ENCODE results near the gene KRTAP4-1. TPM values are rescaled to one million over a fixed set of nuclear protein-coding genes. Genes with fewer than 3 reads are reported as not detected.
A peak's percentile ranks its signal among the peaks of the same experiment; 100 is the strongest.

KRTAP4-1 gene
- total and polyA plus RNA-seq, 2 of the 13 experiments (the other 11 are each of a cell fraction or from before 2014, with no cell fraction given) = not detected

- H3K4me1 ChIP-seq (ENCODE audit: insufficient read depth, low read length) = peaks cover 6% of the 10 kb centered on the region; the same call in 1 of the 2 replicates
- H3K36me3 ChIP-seq (replicated peaks in 1 of 2; ENCODE audit: control insufficient read depth in 1 of 2, insufficient read depth in 2 of 2, low read length in 2 of 2) = no peaks in the 10 kb centered on the region
- in situ Hi-C loops (cut with HindIII; ENCODE audit: extremely low pct_ligation_motif_present, low pct_unique_long_range_greater_than_20kb) (no loop called here), intact Hi-C loops (cut with micrococcal nuclease; ENCODE audit: unreplicated experiment) (no loop called here)
- H3K9me3 ChIP-seq (ENCODE audit: low read length) = 0 out of 2 replicates have a peak, but pooled peaks cover 5% of the 10 kb centered on the region
- no peak overlapping the region for H2AFZ ChIP-seq (ENCODE audit: low read length)
- ChIA-PET CTCF (ENCODE audit: low intra/inter-chr PET ratio, low total read pairs) (no interaction called here), POLR2A (no interaction called here)
- ATAC-seq (no peak), FAIRE-seq (no peak), DNase-seq (ENCODE audit: low spot score) (no peak)
- no peak overlapping the region for H3K9ac ChIP-seq (ENCODE audit: insufficient read depth, low read depth, low read length)
- no peak overlapping the region for H3K27ac ChIP-seq (ENCODE audit: extremely low read length, insufficient read depth, low read length)
- BruUV-seq (replicated peaks) = no TSS peak
- peaks cover 0 to 33% of the 10 kb centered on the region in 2 experiments; a peak in 3 of 5 replicates for H3K27me3 ChIP-seq (ENCODE audit: control insufficient read depth in 1 of 2, insufficient read depth in 2 of 2, low read length in 2 of 2)
- H3K4me2 ChIP-seq (ENCODE audit: low read depth, low read length) = no peak overlapping the region
- no peaks in the 10 kb centered on the region for H3K79me2 ChIP-seq (ENCODE audit: insufficient read depth, low read length)
- WGBS (ENCODE audit: low lambda C conversion rate) = 0% methylated on average over 1 of the region's 1 CpG
- TF ChIP-seq MNT (IDR thresholded peaks at IDR 0.05) (peak; percentile 99), MAFK (conservative IDR thresholded peaks at IDR 0.05 in 1 of 2, IDR thresholded peaks at IDR 0.05 in 1 of 2; ENCODE audit: low read length in 2 of 2) (0 out of 4 replicates have a peak, but pooled peaks of 1 of the 2 experiments have one; percentile 12), ZNF788 (CRISPR knock-in tag; IDR thresholded peaks at IDR 0.05; ENCODE audit: borderline replicate concordance) (no peak)
- no peak overlapping the region for H3K4me3 ChIP-seq (replicated peaks in 1 of 3; ENCODE audit: insufficient read depth in 1 of 3, low read depth in 2 of 3, low read length in 3 of 3)
- no peaks in the 10 kb centered on the region for H4K20me1 ChIP-seq (ENCODE audit: insufficient read depth, low read length)
Observed at GRCh38 chr17:41211845-41212466, 27.2 kb upstream of the KRTAP4-1 start.

GRCh38 chr17:41199421-41200078 lies 14.8 kb upstream of the KRTAP4-1 start:
- Histone ChIP-seq H3K9me3 (ENCODE audit: low read length) (no peaks in the 10 kb centered on the region), H3K79me2 (ENCODE audit: insufficient read depth, low read length) (no peaks in the 10 kb centered on the region), H3K9ac (ENCODE audit: insufficient read depth, low read depth, low read length) (no peak overlapping the region), H3K36me3 (replicated peaks in 1 of 2; ENCODE audit: control insufficient read depth in 1 of 2, insufficient read depth in 2 of 2, low read length in 2 of 2) (no peaks in the 10 kb centered on the region), H3K4me1 (ENCODE audit: insufficient read depth, low read length) (no peaks in the 10 kb centered on the region), H4K20me1 (ENCODE audit: insufficient read depth, low read length) (no peaks in the 10 kb centered on the region), H3K27me3 (ENCODE audit: control insufficient read depth in 1 of 2, insufficient read depth in 2 of 2, low read length in 2 of 2) (no peaks in the 10 kb centered on the region), H3K27ac (ENCODE audit: extremely low read length, insufficient read depth, low read length) (no peak overlapping the region), H3K4me2 (ENCODE audit: low read depth, low read length) (no peak overlapping the region), H3K4me3 (replicated peaks in 1 of 3; ENCODE audit: insufficient read depth in 1 of 3, low read depth in 2 of 3, low read length in 3 of 3) (no peak overlapping the region), H2AFZ (ENCODE audit: low read length) (no peak overlapping the region)
- FAIRE-seq = no peak
- no TSS peak for BruUV-seq (replicated peaks)
- WGBS (ENCODE audit: low lambda C conversion rate) = 23% methylated on average over 4 of the region's 5 CpGs
- ChIA-PET CTCF (ENCODE audit: low intra/inter-chr PET ratio, low total read pairs) (no interaction called here), POLR2A (no interaction called here)
- ATAC-seq = no peak
- in situ Hi-C loops (cut with HindIII; ENCODE audit: extremely low pct_ligation_motif_present, low pct_unique_long_range_greater_than_20kb) (no loop called here), intact Hi-C loops (cut with micrococcal nuclease; ENCODE audit: unreplicated experiment) (no loop called here)
- TF ChIP-seq ZNF382 (CRISPR knock-in tag; IDR thresholded peaks at IDR 0.05; ENCODE audit: borderline replicate concordance) = no peak
- no peak for DNase-seq (ENCODE audit: low spot score)

Measured in HepG2 (cell line).